22Rv1 (cell line): ENCODE results near the gene TECPR1.

Source experiments
- H3K27ac ChIP-seq: fragments of 450-650 bp; 2 replicates; pipeline ENCODE4 v1.5.1; 2017
- CTCF ChIP-seq: fragments of 450-650 bp; IDR thresholded peaks from 2 replicates; pipeline ENCODE4 v1.5.1; 2017; ENCODE audit warnings: mild to moderate bottlenecking
- ZFX ChIP-seq: fragments of 450-650 bp; IDR thresholded peaks from 2 replicates; pipeline ENCODE4 v1.6.1; 2017; ENCODE audit warnings: antibody characterized with exemption, borderline replicate concordance

Gene TECPR1

GRCh38 chr7:98254951-98255610 lies 3.0 kb upstream of the TECPR1 start:
- no peak overlapping the region for H3K27ac ChIP-seq
- TF ChIP-seq ZFX = no peak
- no peak for TF ChIP-seq CTCF

- no peak for TF ChIP-seq ZFX
- no peak for TF ChIP-seq CTCF
- H3K27ac ChIP-seq = no peak overlapping the region
Measured at GRCh38 chr7:98254516-98254915, 2.5 kb upstream of the TECPR1 start.

GRCh38 chr7:98252425-98253054 lies 508 bp upstream of the TECPR1 start:
- peak overlapping the region; percentile 83 for H3K27ac ChIP-seq
- TF ChIP-seq ZFX (no peak), CTCF (no peak)

GRCh38 chr7:98251231-98251600 lies 816 bp downstream of the TECPR1 start:
- peak overlapping the region; percentile 83 for H3K27ac ChIP-seq
- no peak for TF ChIP-seq ZFX
- TF ChIP-seq CTCF = no peak

- TF ChIP-seq CTCF (no peak), ZFX (no peak)
- H3K27ac ChIP-seq = peak overlapping the region; percentile 83
Measured at GRCh38 chr7:98250789-98251188, 1.2 kb downstream of the TECPR1 start.

GRCh38 chr7:98249106-98249505 lies 2.9 kb downstream of the TECPR1 start:
- no peak for TF ChIP-seq ZFX
- TF ChIP-seq CTCF = no peak
- no peak overlapping the region for H3K27ac ChIP-seq

- TF ChIP-seq ZFX = no peak
- no peak for TF ChIP-seq CTCF
- H3K27ac ChIP-seq = no peak overlapping the region
Measured at GRCh38 chr7:98248156-98248555, 3.9 kb downstream of the TECPR1 start.
